ENCODE data around the gene EFCAB8. TPM values are rescaled to one million over a fixed set of nuclear protein-coding genes. Genes with fewer than 3 reads are reported as not detected.

The EFCAB8 gene
- total RNA-seq, 1 donor from 2014 or later, result 0.96 TPM

DNA sequence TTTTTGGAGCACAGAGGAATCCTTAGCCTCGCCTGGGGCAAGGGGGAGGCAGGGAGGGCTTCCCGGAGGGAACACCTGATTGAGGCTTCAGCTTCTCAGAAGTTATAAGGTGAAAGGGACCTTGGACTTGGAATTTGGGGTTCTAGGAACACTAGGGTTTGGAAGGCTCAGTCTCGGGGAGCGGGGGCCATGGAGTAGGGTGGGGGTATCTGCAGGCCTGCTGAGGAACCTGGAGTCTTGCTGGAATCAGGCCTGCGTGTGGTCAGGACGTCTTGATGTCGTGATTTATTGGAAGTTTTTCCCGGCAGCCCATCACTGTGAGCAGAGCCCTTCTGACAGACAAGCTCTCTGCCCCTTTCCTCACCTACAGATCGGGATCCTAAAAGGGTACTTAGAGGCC lies 50.7 kb downstream of the EFCAB8 start:
- intact Hi-C loops (cut with micrococcal nuclease), result no loop called here

DNA sequence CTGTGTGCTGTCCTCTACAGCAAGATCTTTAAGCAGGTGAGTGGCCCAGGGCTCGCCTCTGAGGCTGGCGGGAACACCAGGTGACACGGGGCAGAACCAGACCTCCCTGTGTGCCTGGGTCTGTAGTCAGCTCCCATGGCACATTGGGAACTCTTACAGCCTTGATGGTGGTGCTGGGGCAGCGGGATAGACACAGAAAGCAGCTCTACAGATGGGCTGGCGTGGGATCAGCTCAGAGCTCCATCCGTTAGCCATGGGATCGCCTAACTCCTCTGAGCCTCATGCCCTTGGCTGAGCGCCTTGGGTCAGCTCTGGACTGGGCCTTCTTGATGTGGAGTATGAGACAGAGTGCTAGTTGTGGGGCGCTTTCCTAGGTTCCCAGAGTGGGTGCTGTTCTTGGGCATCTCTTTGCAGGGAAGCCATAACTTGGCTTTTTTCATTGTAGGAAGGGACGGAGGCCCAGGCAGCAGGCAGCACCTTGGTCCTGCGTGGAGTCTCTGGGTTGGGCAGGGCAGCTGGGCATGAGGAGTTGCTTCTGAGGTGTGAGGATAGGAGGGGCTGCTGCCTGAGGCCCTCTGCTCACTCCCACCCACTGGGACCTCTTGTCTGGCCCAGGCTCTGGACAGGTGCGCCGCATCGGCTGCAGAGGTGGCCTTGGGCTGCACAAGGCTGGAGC lies 51.3 kb downstream of the EFCAB8 start:
- intact Hi-C loops (cut with micrococcal nuclease), result no loop called here

DNA sequence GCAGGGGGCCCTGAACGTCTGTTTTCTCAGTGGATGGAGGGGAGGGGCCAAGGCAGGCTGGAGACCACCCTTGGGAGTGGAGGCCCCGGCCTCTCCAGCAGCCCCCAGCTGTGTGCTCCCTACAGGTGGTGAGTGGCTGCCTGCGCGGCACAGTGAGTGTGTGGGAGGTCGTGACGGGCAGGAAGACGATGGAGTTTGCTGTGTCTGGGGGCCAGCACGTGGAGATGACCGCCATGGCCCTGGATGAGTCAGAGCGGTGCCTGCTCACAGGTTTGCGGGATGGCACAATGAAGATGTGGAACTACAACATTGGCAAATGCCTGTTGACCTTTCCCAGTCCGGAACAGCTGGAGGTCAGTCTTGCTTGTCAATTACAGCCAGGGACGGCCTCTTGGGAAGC lies 52.6 kb downstream of the EFCAB8 start:
- intact Hi-C loops (cut with micrococcal nuclease), result no loop called here

DNA sequence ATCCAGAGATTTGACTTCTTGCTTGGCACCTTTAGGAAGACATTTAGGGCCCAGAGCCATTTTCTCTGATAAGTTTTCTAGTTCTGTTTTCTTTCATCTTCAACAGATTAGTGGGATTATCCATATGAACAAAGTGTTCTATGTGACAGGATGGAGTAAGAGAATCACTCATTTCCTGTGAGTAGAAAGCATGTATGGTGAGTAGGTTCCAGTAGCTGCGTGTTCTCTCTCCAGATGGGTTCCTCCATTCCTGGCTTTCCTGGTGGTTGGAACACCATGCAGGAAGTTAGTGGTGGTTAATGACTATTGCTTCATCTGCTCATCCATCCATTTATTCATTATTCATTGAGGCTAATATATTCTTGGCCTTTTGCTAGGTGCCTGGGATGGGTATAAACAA lies 54.0 kb downstream of the EFCAB8 start:
- intact Hi-C loops (cut with micrococcal nuclease), result no loop called here

DNA sequence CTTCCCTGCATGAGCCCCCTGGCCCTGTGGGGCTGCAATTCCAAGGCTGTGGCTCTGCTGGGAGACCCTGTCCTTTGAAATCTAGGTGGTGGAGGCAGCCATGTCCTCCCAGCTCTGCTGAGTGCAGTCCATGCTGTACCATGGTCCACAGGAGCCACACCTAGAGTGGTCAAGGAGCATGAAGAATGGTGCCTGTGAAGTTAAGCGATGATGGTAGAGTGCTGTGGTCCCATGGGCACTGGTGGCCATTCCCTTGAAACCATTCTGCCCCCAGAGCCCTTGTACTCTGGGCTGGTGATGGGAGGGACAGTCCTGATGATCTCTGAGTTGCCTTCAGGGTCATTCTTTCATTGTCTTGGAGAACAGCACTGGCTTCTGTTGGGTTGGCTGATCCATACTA lies 55.3 kb downstream of the EFCAB8 start:
- intact Hi-C loops (cut with micrococcal nuclease), result no loop called here

DNA sequence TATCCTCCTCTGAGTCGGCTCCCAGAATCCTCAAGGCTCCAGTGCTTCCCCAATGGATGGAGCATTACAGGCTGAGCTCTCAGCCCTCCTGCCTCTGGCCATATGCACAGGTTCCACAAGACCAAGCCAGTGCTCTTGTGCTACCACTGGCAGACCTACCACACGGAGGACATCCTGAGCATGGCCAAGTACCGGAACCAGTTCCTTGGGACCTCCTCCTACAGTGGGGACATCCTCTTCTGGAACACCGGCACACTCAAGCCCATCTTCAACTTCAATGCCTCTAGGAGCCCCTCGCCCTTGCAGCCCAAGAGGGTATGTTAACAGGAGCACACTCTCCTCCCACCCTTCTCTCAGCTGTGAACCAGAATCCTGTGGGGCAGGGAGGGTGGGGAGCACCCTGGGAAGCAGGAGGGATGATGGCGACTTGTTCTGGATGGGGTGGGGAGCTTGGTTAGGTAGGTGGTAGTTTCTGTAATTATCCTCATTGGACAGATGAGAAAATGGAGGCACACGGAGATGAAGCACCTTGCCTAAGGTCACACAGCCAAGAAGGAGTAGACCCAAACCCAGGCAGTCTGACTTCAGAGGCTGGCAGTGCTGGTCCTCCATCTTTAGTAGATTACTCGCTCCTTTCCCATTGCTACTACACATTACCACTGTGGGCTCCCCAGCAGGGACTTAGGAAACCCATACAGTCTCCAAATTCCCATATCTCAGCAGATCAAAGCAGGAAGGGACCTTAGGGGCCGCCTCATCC lies 58.6 kb downstream of the EFCAB8 start:
- intact Hi-C loops (cut with micrococcal nuclease), result no loop called here

DNA sequence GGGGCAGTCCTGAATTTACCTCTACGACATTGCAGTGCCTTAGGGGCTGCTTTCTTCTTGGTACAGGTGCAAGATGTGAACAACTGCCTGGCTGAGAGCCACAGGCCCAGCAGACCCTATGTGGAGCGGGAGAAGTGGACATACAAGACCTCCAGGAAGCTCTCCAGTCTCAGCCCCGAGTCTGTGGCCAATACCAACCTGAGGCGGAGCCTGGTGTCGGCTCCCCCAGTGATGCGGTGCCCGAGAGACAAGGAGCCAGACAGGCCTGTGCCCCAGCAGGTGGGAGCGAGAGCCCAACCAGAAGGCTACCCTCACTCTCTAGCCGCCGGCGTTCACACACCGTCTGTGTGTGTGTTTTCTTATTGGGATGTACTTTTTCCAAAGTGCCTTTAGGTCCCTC lies 59.6 kb downstream of the EFCAB8 start:
- intact Hi-C loops (cut with micrococcal nuclease), result no loop called here

DNA sequence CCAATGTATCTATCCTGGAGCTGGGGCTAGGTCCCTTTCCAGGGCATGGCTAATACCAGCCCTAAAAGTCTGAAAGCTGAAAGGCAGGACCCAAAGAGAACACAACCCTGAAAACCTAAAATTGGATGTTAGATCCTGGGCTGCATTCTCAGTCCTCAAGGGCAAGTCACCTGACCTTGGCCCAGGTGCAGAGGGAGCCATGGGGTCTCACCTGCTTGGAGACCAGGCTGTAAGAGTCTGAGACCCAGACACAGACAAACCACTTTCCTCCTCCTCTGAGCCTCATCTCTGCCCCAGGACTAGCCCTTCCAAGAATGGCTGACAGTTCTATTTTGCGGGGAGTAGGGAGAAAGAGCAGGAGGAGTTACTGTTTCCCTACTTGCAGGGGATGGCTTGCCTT lies 60.0 kb downstream of the EFCAB8 start:
- intact Hi-C loops (cut with micrococcal nuclease), result no loop called here

DNA sequence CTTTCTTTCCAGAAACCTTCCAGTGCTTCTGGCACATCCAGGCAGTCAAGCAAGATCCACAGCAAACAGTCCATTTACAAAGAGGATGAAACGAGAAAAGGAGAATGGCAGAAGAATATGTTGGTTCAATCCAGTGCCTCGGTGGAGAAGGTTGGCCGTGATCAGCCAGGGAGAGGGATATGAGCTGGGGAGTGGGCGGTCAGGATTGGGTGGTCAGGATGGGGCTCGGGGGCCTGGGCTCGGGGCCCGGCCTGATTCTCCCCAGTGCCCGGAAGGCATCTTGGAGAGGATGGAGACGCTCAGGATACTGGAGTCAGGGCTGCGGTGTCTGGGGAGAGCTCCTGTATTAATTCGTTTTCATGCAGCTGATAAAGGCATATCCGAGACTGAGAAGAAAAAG lies 61.3 kb downstream of the EFCAB8 start:
- intact Hi-C loops (cut with micrococcal nuclease), result no loop called here

DNA sequence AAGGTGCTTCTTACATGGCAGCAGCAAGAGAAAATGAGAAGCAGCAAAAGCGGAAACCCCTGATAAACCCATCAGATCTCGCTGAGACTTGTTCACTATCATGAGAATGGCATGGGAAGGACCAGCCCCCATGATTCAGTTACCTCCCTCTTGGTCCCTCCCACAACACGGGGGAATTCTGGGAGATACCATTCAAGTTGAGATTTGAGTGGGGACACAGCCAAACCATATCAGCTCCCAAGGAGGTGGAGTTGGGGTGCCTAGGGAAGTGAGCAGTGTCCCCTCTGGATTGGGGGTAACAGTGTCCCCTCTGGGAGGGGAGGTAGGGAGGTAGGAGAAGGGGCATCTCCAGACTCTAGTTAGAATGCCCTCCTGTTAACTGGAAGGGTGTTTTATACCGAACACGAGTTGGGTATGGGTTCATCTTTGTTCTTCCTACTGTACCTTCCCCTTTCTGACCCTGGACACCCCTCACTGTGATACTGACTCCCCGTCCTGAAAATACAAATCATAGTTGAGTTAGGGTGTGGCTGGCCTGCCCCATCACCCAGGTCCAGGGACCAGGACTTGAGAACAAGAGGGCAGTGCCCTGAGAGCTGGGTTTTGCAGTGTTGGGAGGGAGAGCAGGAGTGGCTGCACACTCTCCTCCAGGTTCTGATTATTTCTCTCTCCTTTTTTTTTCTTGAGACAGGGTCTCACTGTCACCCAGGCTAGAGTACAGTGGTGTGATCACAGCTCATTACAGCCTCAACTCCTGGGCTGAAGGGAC lies 62.0 kb downstream of the EFCAB8 start:
- intact Hi-C loops (cut with micrococcal nuclease), result no loop called here

DNA sequence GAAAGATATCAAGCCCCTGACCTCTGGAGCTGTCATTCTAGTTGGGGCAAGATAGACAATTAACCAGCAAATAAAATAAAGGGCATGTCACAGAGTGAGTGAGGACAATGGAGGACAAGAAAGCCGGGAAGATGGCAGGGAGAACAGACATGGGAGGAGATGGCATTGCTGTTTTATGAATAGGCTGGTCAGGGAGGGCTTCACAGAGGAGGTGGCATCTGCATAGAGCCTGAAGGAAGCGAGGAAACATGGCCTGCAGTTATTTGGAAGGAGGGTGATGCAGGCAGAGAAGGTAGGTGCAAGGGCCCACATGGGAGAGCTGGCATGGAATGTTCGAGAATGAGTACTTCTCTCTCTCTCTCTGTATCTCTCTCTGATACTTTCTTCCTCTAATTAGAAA lies 63.7 kb downstream of the EFCAB8 start:
- intact Hi-C loops (cut with micrococcal nuclease), result no loop called here

DNA sequence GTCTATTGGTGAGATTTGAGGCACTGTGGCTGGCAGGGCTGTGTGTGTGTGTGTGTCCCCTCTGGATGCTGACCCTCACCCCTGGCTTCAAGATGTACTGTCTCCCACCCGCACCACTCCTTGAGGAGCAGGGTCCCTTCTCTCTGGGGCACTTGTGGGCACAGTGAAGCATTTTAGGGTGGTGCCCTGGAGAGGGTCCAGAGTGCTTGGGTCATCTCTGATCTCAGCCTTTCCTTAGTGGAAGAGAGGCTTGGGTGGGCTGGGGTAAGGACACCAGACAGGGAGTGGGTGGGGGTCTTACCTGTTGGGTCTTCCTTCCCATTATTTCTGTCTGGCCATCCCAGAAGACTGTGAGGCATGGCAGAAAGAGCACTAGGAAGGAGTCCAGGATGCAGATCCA lies 66.1 kb downstream of the EFCAB8 start:
- intact Hi-C loops (cut with micrococcal nuclease), result no loop called here

DNA sequence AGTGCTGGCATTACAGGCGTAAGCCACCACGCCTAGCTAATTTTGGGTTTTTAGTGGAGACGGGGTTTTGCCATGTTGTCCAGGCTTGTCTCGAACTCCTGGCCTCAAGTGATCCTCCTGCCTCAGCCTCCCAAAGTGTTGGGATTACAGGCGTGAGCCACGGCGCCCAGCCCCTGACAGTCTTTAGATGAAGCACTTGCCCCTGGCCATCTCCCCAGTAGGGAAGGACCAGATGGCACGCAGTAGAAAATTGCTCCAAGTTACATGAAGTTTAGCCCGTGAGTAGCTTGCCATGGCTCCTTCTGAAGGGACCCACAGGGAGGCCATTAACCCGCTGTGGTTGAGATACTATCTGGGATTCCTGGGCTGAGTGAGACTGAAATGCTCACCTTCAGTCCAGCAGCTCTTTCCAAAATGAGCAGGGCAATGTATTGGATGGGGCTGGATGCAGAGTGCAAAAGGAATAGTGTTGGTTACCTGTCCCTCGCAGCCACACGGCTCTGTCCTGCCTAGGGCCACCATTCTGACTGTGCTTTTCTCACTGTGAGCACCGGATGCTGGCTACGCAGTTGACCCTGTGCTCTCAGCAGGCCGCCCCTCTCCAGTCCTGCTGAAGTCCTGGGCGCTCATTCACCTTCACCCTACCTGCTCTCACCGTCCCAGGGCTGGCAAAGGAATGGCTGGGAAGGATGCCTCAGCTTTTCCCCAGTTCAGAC lies 66.9 kb downstream of the EFCAB8 start:
- intact Hi-C loops (cut with micrococcal nuclease), result no loop called here

DNA sequence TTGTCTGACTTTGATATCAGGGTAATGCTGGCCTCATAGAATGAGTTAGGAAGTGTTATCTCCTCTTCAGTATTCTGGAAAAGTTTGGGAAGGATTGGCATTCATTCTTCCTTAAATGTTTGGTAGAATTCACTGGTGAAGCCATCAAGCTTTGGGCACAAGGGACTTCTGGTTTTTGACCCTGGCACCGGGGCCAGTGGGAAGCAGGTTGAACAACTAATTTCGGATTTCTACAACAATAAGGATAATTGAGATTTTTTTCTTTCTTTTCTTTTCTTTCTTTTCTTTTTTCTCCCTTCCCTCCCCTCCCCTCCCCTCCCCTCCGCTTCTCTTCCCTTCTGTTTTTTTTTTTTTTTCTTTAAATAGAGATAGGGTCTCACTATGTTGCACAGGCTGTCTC lies 70.4 kb downstream of the EFCAB8 start:
- intact Hi-C loops (cut with micrococcal nuclease), result no loop called here

DNA sequence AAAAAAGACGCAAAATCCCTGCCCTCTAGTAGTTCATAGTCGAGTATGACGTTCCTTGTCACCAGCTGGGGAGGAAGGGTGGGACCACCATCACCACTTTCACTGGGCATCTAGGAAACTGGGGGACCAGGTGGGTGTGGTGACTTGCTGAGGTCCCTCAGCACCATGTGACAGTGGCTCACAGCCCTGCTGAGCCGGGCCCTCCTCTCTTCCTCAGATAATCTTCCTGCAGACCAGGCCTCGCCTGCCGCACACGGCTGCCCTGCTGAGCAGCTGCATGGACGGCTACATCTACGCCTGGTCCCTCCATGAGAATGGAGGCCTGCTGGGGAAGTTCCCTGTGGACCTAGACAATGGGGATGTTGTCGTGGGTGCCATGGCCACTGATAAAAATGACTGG lies 71.5 kb downstream of the EFCAB8 start:
- intact Hi-C loops (cut with micrococcal nuclease), result no loop called here

DNA sequence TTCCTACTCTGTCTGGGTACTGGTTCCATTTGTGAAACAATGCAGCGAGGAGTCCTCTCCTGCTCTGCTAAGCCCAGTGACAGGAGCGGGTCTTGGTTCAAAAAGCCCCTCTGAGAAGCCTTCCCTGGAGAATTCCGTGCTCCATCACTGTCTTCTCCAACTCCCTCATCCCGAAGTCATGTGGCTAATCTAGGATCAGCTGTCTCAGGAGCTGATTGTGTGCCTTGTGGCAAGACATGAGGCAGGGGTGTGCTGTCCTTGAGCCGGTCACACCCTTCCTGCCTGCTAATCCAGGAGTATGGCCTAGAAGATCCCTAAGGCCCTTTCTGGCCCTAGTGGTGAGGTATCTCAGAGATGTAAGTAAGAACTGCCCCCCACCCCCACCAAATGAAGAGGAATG lies 72.0 kb downstream of the EFCAB8 start:
- intact Hi-C loops (cut with micrococcal nuclease), result no loop called here

DNA sequence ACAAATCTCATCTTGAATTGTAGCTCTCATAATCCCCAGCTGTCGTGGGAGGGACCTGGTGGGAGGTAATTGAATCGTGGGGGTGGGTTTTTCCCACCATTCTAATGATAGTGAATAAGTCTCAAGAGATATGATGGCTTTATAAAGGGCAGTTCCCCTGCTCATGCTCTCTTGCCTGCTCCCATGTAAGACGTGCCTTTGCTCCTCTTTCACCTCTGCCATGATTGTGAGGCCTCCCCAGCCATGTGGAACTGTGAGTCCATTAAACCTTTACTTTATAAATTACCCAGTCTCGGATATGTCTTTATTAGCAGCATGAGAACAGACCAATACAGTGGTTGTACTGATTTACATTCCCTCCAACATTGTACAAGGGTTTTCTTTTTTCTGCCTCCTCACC lies 75.9 kb downstream of the EFCAB8 start:
- intact Hi-C loops (cut with micrococcal nuclease), result no loop called here

DNA sequence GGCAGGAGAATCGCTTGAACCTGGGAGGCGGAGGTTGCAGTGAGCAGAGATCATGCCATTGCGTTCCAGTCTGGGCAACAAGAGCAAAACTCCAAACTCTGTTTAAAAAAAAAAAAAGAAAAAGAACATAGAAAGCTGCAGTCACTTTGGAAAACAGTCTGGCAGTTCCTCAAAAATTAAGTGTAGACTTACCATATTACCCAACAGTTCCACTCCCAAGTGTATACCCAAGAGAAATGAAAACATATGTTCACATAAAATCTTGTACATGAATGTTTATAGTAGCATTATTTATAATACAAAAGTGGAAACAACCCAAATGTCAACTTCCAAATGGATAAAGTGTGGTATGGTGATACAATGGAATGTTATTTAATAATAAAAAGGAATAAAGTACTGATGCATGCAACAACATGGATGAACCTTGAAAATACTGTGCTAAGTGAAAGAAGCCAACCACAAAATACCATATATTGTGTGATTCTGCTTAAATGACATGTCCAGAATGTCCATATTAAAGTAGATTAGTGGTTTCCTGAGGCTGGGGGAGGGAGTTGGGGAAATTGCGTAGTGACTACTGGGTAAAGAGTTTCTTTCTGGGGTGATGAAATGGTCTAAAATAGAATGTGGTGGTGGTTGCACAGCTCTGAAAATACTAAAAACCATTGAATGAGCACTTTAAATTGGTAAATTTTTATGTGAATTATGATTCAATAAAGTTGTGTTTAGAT lies 82.6 kb downstream of the EFCAB8 start:
- intact Hi-C loops (cut with micrococcal nuclease), result no loop called here

DNA sequence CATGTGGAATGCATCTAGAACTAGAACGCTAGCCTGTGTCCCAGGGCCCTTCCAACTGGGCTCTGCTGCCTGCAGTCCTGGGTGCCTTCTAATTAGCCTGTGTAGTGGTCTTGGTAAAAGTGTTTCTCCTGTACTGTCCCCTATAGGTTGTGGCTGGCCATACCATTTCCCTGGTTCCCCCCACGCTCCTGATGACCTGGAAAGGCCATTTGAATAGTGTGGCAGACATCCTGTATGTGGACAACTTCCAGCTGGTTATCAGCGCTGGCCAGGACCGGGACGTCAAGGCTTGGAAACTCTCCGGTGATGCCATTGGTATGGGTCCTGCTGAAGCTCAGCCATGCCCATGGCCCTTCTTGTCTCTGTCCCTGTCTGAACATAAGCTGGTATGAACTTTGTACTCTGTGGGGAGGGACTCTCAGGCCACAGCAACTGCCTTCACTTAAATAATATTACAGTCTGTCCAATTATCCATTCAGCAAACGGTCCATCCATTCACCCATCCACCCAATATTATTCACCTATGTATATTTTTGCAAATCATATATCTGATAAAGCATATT lies 84.8 kb downstream of the EFCAB8 start:
- intact Hi-C loops (cut with micrococcal nuclease), result no loop called here

DNA sequence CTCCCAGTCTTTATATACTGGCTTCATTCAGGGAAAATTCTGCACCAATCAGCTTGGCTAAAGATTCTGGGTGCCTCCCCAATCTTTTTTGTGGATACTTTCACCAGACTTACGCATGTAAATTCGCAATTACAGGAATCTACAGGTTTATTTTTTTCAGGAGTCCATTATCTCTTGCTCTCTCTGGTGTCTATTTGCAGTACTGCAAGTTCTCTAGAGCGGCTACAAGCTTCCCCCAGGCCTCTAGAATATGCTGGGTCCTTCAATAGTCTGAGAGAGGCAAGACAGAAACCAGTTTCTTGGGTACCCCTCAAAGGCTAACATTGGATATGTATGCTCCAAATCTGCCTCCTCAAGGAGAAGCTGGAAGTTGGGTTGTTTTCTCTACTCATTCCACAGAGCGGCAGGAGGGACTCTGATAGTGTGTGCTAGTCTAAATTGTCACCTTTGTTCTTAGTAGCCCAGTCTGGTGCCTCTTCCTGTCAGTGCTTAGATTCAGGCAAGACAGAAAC lies 87.0 kb downstream of the EFCAB8 start:
- intact Hi-C loops (cut with micrococcal nuclease), result loop anchor here (1.0 to 2.0 kb wide), 4 partner anchors 21 to 155 kb away; no protein-coding TSS in a partner anchor
